ENCODE measurements around the gene PKD1L1.

The PKD1L1 gene

DNA sequence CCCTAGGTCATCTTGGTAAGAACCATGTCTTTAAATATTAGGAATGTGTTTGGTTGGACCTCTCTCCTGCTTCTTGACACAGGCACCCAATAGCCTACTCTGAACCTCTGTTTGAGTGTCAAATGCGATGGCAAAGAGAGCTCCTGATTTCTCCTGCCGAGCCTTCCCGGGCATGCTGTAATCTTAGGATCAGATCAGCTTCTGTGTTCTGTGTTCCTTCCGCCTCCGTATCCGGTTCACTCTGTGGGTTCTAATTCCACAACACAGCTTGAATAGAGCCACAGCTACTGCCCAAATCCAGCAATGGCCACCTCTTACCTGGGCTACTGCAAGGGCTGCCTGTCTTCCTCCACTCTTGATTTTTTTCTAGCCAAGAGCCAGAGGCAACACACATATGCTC, 201.1 kb downstream of the PKD1L1 start:
- no peak overlapping the region for H3K27ac ChIP-seq (ENCODE audit: low read depth, low read length)
- no peak overlapping the region for H3K4me3 ChIP-seq (ENCODE audit: low read depth, low read length)

GRCh38 chr7:47746468-47746867, 201.8 kb downstream of the PKD1L1 start:
- Histone ChIP-seq H3K36me3 (ENCODE audit: insufficient read depth, low read length) (no peaks in the 10 kb centered on the region), H3K4me1 (ENCODE audit: control insufficient read depth, insufficient read depth, low read length, unreplicated experiment) (no peaks in the 10 kb centered on the region), H3K27me3 (ENCODE audit: insufficient read depth, low read length) (no peaks in the 10 kb centered on the region), H2AFZ (ENCODE audit: low read length, unreplicated experiment) (no peak overlapping the region), H3K27ac (ENCODE audit: low read depth, low read length) (no peak overlapping the region), H3K4me3 (ENCODE audit: low read depth, low read length) (no peak overlapping the region), H3K79me2 (ENCODE audit: control insufficient read depth, insufficient read depth, low read length, unreplicated experiment) (no peaks in the 10 kb centered on the region)

More for the DNA sequence above, 201.1 kb downstream of the PKD1L1 start:
- no peaks in the 10 kb centered on the region for H3K36me3 ChIP-seq (ENCODE audit: insufficient read depth, low read length)
- no peaks in the 10 kb centered on the region for H3K79me2 ChIP-seq (ENCODE audit: control insufficient read depth, insufficient read depth, low read length, unreplicated experiment)
- H3K27me3 ChIP-seq (ENCODE audit: insufficient read depth, low read length), result no peaks in the 10 kb centered on the region
- H2AFZ ChIP-seq (ENCODE audit: low read length, unreplicated experiment), result no peak overlapping the region
- H3K4me1 ChIP-seq (ENCODE audit: control insufficient read depth, insufficient read depth, low read length, unreplicated experiment), result no peaks in the 10 kb centered on the region

- Histone ChIP-seq H3K79me2 (ENCODE audit: control insufficient read depth, insufficient read depth, low read length, unreplicated experiment) (no peaks in the 10 kb centered on the region), H3K27ac (ENCODE audit: low read depth, low read length) (no peak overlapping the region), H3K4me1 (ENCODE audit: control insufficient read depth, insufficient read depth, low read length, unreplicated experiment) (no peaks in the 10 kb centered on the region), H3K36me3 (ENCODE audit: insufficient read depth, low read length) (no peaks in the 10 kb centered on the region), H3K27me3 (ENCODE audit: insufficient read depth, low read length) (no peaks in the 10 kb centered on the region), H3K4me3 (ENCODE audit: low read depth, low read length) (no peak overlapping the region), H2AFZ (ENCODE audit: low read length, unreplicated experiment) (no peak overlapping the region)
Observed at GRCh38 chr7:47744883-47745282, 203.4 kb downstream of the PKD1L1 start.

GRCh38 chr7:47743965-47744591, 204.2 kb downstream of the PKD1L1 start:
- H3K36me3 ChIP-seq (ENCODE audit: insufficient read depth, low read length), result no peaks in the 10 kb centered on the region
- no peaks in the 10 kb centered on the region for H3K79me2 ChIP-seq (ENCODE audit: control insufficient read depth, insufficient read depth, low read length, unreplicated experiment)
- no peak overlapping the region for H3K27ac ChIP-seq (ENCODE audit: low read depth, low read length)
- no peaks in the 10 kb centered on the region for H3K27me3 ChIP-seq (ENCODE audit: insufficient read depth, low read length)
- peak overlapping the region; percentile 37 for H2AFZ ChIP-seq (ENCODE audit: low read length, unreplicated experiment)
- no peak overlapping the region for H3K4me3 ChIP-seq (ENCODE audit: low read depth, low read length)
- H3K4me1 ChIP-seq (ENCODE audit: control insufficient read depth, insufficient read depth, low read length, unreplicated experiment), result no peaks in the 10 kb centered on the region

GRCh38 chr7:47741984-47742383, 206.3 kb downstream of the PKD1L1 start:
- Histone ChIP-seq H2AFZ (ENCODE audit: low read length, unreplicated experiment) (no peak overlapping the region), H3K4me3 (ENCODE audit: low read depth, low read length) (no peak overlapping the region), H3K79me2 (ENCODE audit: control insufficient read depth, insufficient read depth, low read length, unreplicated experiment) (no peaks in the 10 kb centered on the region), H3K36me3 (ENCODE audit: insufficient read depth, low read length) (no peaks in the 10 kb centered on the region), H3K4me1 (ENCODE audit: control insufficient read depth, insufficient read depth, low read length, unreplicated experiment) (no peaks in the 10 kb centered on the region), H3K27me3 (ENCODE audit: insufficient read depth, low read length) (no peaks in the 10 kb centered on the region), H3K27ac (ENCODE audit: low read depth, low read length) (no peak overlapping the region)

GRCh38 chr7:47739891-47740290, 208.4 kb downstream of the PKD1L1 start:
- Histone ChIP-seq H3K79me2 (ENCODE audit: control insufficient read depth, insufficient read depth, low read length, unreplicated experiment) (no peaks in the 10 kb centered on the region), H2AFZ (ENCODE audit: low read length, unreplicated experiment) (no peak overlapping the region), H3K4me3 (ENCODE audit: low read depth, low read length) (no peak overlapping the region), H3K27me3 (ENCODE audit: insufficient read depth, low read length) (no peaks in the 10 kb centered on the region), H3K36me3 (ENCODE audit: insufficient read depth, low read length) (no peaks in the 10 kb centered on the region), H3K27ac (ENCODE audit: low read depth, low read length) (no peak overlapping the region), H3K4me1 (ENCODE audit: control insufficient read depth, insufficient read depth, low read length, unreplicated experiment) (no peaks in the 10 kb centered on the region)

DNA sequence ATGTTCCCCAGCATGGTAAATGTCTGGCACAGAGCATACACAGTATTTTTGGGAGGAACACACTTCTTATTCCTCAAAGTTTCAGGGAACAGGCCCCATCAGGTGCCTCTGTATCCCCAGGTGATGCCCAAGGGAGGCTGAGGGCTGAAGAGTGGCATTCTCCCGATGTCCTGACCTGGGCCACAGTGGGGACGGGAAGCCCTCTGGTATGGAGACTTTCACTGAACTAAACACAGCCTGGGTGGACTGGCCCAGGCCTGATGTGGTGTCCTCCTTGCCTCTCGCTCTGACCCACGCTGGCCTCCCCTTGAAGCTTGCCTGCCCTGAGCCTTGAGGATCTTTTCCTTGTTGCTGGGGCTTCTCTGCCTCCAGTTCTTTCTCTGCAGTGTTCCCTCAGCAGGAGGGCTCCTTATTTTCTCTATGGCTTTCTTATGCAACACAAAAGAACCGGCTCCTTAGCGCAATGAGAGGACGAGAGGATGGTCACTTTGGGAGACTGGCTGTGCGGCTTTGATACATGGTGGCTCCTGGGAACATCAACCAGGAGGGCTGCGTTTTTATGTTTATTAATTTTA, 208.9 kb downstream of the PKD1L1 start:
- Histone ChIP-seq H3K27ac (ENCODE audit: low read depth, low read length) (no peak overlapping the region), H3K79me2 (ENCODE audit: control insufficient read depth, insufficient read depth, low read length, unreplicated experiment) (no peaks in the 10 kb centered on the region), H3K27me3 (ENCODE audit: insufficient read depth, low read length) (no peaks in the 10 kb centered on the region), H3K4me3 (ENCODE audit: low read depth, low read length) (no peak overlapping the region), H3K4me1 (ENCODE audit: control insufficient read depth, insufficient read depth, low read length, unreplicated experiment) (no peaks in the 10 kb centered on the region), H2AFZ (ENCODE audit: low read length, unreplicated experiment) (no peak overlapping the region), H3K36me3 (ENCODE audit: insufficient read depth, low read length) (no peaks in the 10 kb centered on the region)

GRCh38 chr7:47738563-47739166, 209.6 kb downstream of the PKD1L1 start:
- H3K79me2 ChIP-seq (ENCODE audit: control insufficient read depth, insufficient read depth, low read length, unreplicated experiment), result no peaks in the 10 kb centered on the region
- H3K27me3 ChIP-seq (ENCODE audit: insufficient read depth, low read length), result no peaks in the 10 kb centered on the region
- no peak overlapping the region for H3K4me3 ChIP-seq (ENCODE audit: low read depth, low read length)
- no peaks in the 10 kb centered on the region for H3K4me1 ChIP-seq (ENCODE audit: control insufficient read depth, insufficient read depth, low read length, unreplicated experiment)
- no peak overlapping the region for H2AFZ ChIP-seq (ENCODE audit: low read length, unreplicated experiment)
- H3K27ac ChIP-seq (ENCODE audit: low read depth, low read length), result no peak overlapping the region
- H3K36me3 ChIP-seq (ENCODE audit: insufficient read depth, low read length), result no peaks in the 10 kb centered on the region

DNA sequence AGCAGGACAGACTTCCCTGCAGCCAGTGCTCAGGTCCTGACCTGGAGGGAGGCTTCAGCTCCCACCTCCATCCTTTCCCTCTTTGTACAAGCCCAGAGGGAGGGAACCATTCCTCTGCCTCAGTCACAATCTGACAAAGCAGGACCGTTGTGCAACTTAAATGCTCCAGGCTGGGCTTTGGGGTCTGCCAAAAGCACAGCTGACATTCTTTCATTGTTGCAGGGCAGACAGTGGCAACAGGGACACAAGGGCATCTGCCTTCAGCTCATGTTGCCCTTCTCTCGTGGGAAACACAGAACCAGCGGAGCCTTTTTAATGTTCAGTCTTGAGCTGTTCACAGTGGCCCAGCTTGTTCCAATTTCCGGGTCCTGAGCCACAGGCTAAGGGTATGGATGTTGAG, 210.7 kb downstream of the PKD1L1 start:
- no peak overlapping the region for H3K27ac ChIP-seq (ENCODE audit: low read depth, low read length)
- H3K4me3 ChIP-seq (ENCODE audit: low read depth, low read length), result no peak overlapping the region
- H3K27me3 ChIP-seq (ENCODE audit: insufficient read depth, low read length), result no peaks in the 10 kb centered on the region
- H3K36me3 ChIP-seq (ENCODE audit: insufficient read depth, low read length), result no peaks in the 10 kb centered on the region
- H3K79me2 ChIP-seq (ENCODE audit: control insufficient read depth, insufficient read depth, low read length, unreplicated experiment), result no peaks in the 10 kb centered on the region
- no peak overlapping the region for H2AFZ ChIP-seq (ENCODE audit: low read length, unreplicated experiment)
- no peaks in the 10 kb centered on the region for H3K4me1 ChIP-seq (ENCODE audit: control insufficient read depth, insufficient read depth, low read length, unreplicated experiment)

DNA sequence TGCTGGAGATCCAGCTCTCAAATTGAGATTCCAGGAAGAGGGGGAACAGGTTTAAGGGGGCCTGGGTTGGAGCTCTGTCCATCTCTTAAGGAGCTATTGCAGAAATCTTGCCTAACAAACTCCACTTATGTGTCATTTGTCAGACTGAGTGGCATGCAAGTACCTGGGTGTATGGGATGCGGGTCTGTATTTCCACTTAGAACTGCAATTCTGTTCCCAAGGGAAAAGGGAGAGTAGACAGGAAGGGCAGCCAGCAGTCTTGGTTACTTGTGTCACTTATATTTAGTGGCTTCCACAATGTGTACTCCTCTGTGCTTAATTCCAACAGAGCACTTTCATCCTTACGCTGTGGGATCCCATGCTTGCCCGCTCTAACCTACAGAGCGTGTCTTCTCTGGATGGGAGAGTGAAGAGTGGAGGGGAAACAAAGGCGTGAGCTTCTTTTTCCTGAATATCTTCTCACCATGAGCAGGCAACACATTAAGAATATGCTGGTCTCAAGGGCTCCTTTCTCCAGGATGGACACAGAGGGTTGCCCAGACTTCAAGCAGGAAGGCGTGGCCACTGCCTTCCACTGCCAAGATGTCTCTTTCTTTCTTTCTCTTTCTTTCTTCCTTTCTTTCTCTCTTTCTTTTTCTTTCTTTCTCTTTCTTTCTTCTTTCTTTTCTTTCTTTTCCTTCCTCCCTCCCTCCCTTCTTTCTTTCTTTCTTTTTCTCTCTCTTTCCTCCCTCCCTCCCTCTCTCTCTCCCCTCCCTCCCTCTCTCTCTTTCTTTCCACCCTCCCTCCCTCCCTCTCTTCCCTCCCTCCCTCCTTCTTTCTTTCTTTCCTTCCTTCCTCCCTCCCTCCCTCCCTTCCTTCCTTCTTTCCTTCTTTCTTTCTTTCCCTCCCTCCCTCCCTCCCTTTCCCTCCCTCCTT, 212.6 kb downstream of the PKD1L1 start:
- Histone ChIP-seq H3K79me2 (ENCODE audit: control insufficient read depth, insufficient read depth, low read length, unreplicated experiment) (no peaks in the 10 kb centered on the region), H3K4me1 (ENCODE audit: control insufficient read depth, insufficient read depth, low read length, unreplicated experiment) (no peaks in the 10 kb centered on the region), H3K27me3 (ENCODE audit: insufficient read depth, low read length) (no peaks in the 10 kb centered on the region)

More for the DNA sequence above, 212.6 kb downstream of the PKD1L1 start:
- H2AFZ ChIP-seq (ENCODE audit: low read length, unreplicated experiment), result no peak overlapping the region
- no peaks in the 10 kb centered on the region for H3K36me3 ChIP-seq (ENCODE audit: insufficient read depth, low read length)
- no peak overlapping the region for H3K27ac ChIP-seq (ENCODE audit: low read depth, low read length)
- H3K4me3 ChIP-seq (ENCODE audit: low read depth, low read length), result no peak overlapping the region

Measured in ACC112 (cell line).